Measurements from ENCODE around the gene KIF1A. TPM values are rescaled to one million over a fixed set of nuclear protein-coding genes. Genes with fewer than 3 reads are reported as not detected.

The KIF1A gene
- total RNA-seq, 4 donors from 2014 or later = 1.2 to 6.9 (median 4.1) TPM

GRCh38 chr2:240728361-240728760 is 91.7 kb downstream of the KIF1A start:
- Histone ChIP-seq H3K9me3 (no peaks in the 10 kb centered on the region), H3K27ac (no peak overlapping the region), H3K4me1 (no peaks in the 10 kb centered on the region), H3K27me3 (no peaks in the 10 kb centered on the region), H3K4me3 (replicated peaks in 1 of 3) (no peak overlapping the region), H3K36me3 (no peaks in the 10 kb centered on the region)
- no peak for DNase-seq
- WGBS, 2 donors = 81 to 95% methylated on average over 9 to 10 of the region's 10 CpGs
- TF ChIP-seq POLR2A (IDR thresholded peaks at IDR 0.05) (no peak), CTCF (IDR thresholded peaks at IDR 0.05) (no peak)
- intact Hi-C loops (cut with DNase I) = no loop called here

GRCh38 chr2:240727913-240728312 is 92.1 kb downstream of the KIF1A start:
- Histone ChIP-seq H3K4me1 (no peaks in the 10 kb centered on the region), H3K27me3 (no peaks in the 10 kb centered on the region), H3K36me3 (no peaks in the 10 kb centered on the region), H3K27ac (no peak overlapping the region), H3K9me3 (no peaks in the 10 kb centered on the region), H3K4me3 (replicated peaks in 1 of 3) (no peak overlapping the region)
- DNase-seq = no peak
- 93 to 97% methylated on average over 15 of the region's 15 CpGs for WGBS, 2 donors
- intact Hi-C loops (cut with DNase I) = no loop called here
- no peak for TF ChIP-seq POLR2A (IDR thresholded peaks at IDR 0.05)
- TF ChIP-seq CTCF (IDR thresholded peaks at IDR 0.05) = no peak

GRCh38 chr2:240727439-240727838 is 92.6 kb downstream of the KIF1A start:
- WGBS, 2 donors = 89 to 91% methylated on average over 14 of the region's 14 CpGs
- no peaks in the 10 kb centered on the region for H3K4me1 ChIP-seq
- intact Hi-C loops (cut with DNase I) = no loop called here
- no peak for DNase-seq
- H3K36me3 ChIP-seq = no peaks in the 10 kb centered on the region
- H3K9me3 ChIP-seq = no peaks in the 10 kb centered on the region
- no peak overlapping the region for H3K27ac ChIP-seq
- H3K27me3 ChIP-seq = no peaks in the 10 kb centered on the region
- TF ChIP-seq CTCF (IDR thresholded peaks at IDR 0.05) (no peak), POLR2A (IDR thresholded peaks at IDR 0.05) (no peak)
- no peak overlapping the region for H3K4me3 ChIP-seq (replicated peaks in 1 of 3)

GRCh38 chr2:240726876-240727275 is 93.1 kb downstream of the KIF1A start:
- no peak for DNase-seq
- H3K36me3 ChIP-seq = no peaks in the 10 kb centered on the region
- no peak overlapping the region for H3K27ac ChIP-seq
- H3K27me3 ChIP-seq = no peaks in the 10 kb centered on the region
- no peaks in the 10 kb centered on the region for H3K4me1 ChIP-seq
- WGBS, 2 donors = 85 to 92% methylated on average over 14 of the region's 14 CpGs
- H3K4me3 ChIP-seq (replicated peaks in 1 of 3) = no peak overlapping the region
- H3K9me3 ChIP-seq = no peaks in the 10 kb centered on the region
- intact Hi-C loops (cut with DNase I) = no loop called here
- TF ChIP-seq CTCF (IDR thresholded peaks at IDR 0.05) = no peak
- TF ChIP-seq POLR2A (IDR thresholded peaks at IDR 0.05) = no peak

GRCh38 chr2:240725671-240726070 is 94.3 kb downstream of the KIF1A start:
- Histone ChIP-seq H3K36me3 (no peaks in the 10 kb centered on the region), H3K4me3 (replicated peaks in 1 of 3) (no peak overlapping the region), H3K4me1 (no peaks in the 10 kb centered on the region), H3K27ac (no peak overlapping the region), H3K27me3 (no peaks in the 10 kb centered on the region), H3K9me3 (no peaks in the 10 kb centered on the region)
- no peak for TF ChIP-seq POLR2A (IDR thresholded peaks at IDR 0.05)
- no peak for DNase-seq
- intact Hi-C loops (cut with DNase I) = no loop called here
- WGBS, 2 donors = 79 to 86% methylated on average over 6 to 7 of the region's 7 CpGs

GRCh38 chr2:240725266-240725665 is 94.8 kb downstream of the KIF1A start:
- intact Hi-C loops (cut with DNase I) = no loop called here
- WGBS, 2 donors = 83 to 93% methylated on average over 1 to 9 of the region's 12 CpGs
- no peaks in the 10 kb centered on the region for H3K36me3 ChIP-seq
- no peaks in the 10 kb centered on the region for H3K27me3 ChIP-seq
- no peaks in the 10 kb centered on the region for H3K4me1 ChIP-seq
- no peak overlapping the region for H3K27ac ChIP-seq
- no peak for TF ChIP-seq POLR2A (IDR thresholded peaks at IDR 0.05)
- no peak for TF ChIP-seq CTCF (IDR thresholded peaks at IDR 0.05)
- H3K9me3 ChIP-seq = no peaks in the 10 kb centered on the region
- H3K4me3 ChIP-seq (replicated peaks in 1 of 3) = no peak overlapping the region
- DNase-seq = no peak
